HepG2 (cell line): ENCODE results near the gene ELMO2. TPM values are rescaled to one million over a fixed set of nuclear protein-coding genes. Genes with fewer than 3 reads are reported as not detected.

Experiments
- ATRX ChIP-seq: sonication (generic); formaldehyde crosslinking; IDR thresholded peaks from 2 replicates; pipeline ENCODE4 v1.4.0; 2020; ENCODE audit warnings: missing genetic modification reagents, borderline replicate concordance
- DNMT3B ChIP-seq: conservative IDR thresholded peaks from 2 replicates; pipeline ENCODE4 v1.6.1; 2016; ENCODE audit warnings: missing biosample characterization, control low read depth
- DPF2 ChIP-seq: sonication (generic); formaldehyde crosslinking; IDR thresholded peaks from 2 replicates; pipeline ENCODE4 v1.4.0; 2020; ENCODE audit warnings: mild to moderate bottlenecking, low read depth, missing genetic modification reagents, borderline replicate concordance
- ERF ChIP-seq: IDR thresholded peaks from 2 replicates; pipeline ENCODE4 v1.6.1; 2018; ENCODE audit warnings: missing biosample characterization, missing genetic modification reagents
- FOXJ3 ChIP-seq: sonication (generic); formaldehyde crosslinking; IDR thresholded peaks from 2 replicates; pipeline ENCODE4 v1.4.0; 2020; ENCODE audit warnings: missing genetic modification reagents, mild to moderate bottlenecking, borderline replicate concordance
- KAT7 ChIP-seq: IDR thresholded peaks from 2 replicates; pipeline ENCODE4 v1.6.1; 2018; ENCODE audit warnings: borderline replicate concordance, missing compliant biosample characterization
- KDM3A ChIP-seq: IDR thresholded peaks from 2 replicates; pipeline ENCODE4 v1.6.1; 2018; ENCODE audit warnings: low read depth, missing compliant biosample characterization
- MIER2 ChIP-seq: IDR thresholded peaks from 2 replicates; pipeline ENCODE4 v1.6.1; 2016; ENCODE audit warnings: missing biosample characterization, missing genetic modification reagents
- NAIF1 ChIP-seq: sonication (generic); formaldehyde crosslinking; IDR thresholded peaks from 2 replicates; pipeline ENCODE4 v1.5.0; 2020; ENCODE audit warnings: mild to moderate bottlenecking, missing genetic modification reagents, borderline replicate concordance
- NR2F6 ChIP-seq, 2 experiments: IDR thresholded peaks; 2 replicates each; pipeline ENCODE4 v1.6.1; 2016; ENCODE audit warnings: antibody characterized with exemption in 1 of 2, mild to moderate bottlenecking in 1 of 2
- POLR2G ChIP-seq: fragments of 200-400 bp; formaldehyde crosslinking; IDR thresholded peaks from 2 replicates; pipeline ENCODE4 v1.6.1; 2018; ENCODE audit warnings: mild to moderate bottlenecking, low read depth, low read length, moderate library complexity
- RFX3 ChIP-seq: IDR thresholded peaks from 2 replicates; pipeline ENCODE4 v1.6.1; 2016; ENCODE audit warnings: missing biosample characterization, missing genetic modification reagents
- SIN3A ChIP-seq: IDR thresholded peaks from 2 replicates; pipeline ENCODE4 v1.6.1; 2011; ENCODE audit warnings: low read depth, mild to moderate bottlenecking, control low read depth, low read length, borderline replicate concordance
- SNAI1 ChIP-seq: sonication (generic); formaldehyde crosslinking; IDR thresholded peaks from 2 replicates; pipeline ENCODE4 v1.5.0; 2020; ENCODE audit warnings: mild to moderate bottlenecking, missing genetic modification reagents, borderline replicate concordance
- ZBTB38 ChIP-seq: sonication (generic); formaldehyde crosslinking; IDR thresholded peaks from 2 replicates; pipeline ENCODE4 v1.5.1; 2020; ENCODE audit warnings: mild to moderate bottlenecking, missing genetic modification reagents
- ZFAT ChIP-seq: sonication (generic); formaldehyde crosslinking; conservative IDR thresholded peaks from 2 replicates; pipeline ENCODE4 v1.8.1; 2023; ENCODE audit warnings: missing genetic modification reagents, inconsistent platforms
- ZMYM3 ChIP-seq: sonication (generic); formaldehyde crosslinking; IDR thresholded peaks from 2 replicates; pipeline ENCODE4 v1.5.1; 2020; ENCODE audit warnings: mild to moderate bottlenecking, missing genetic modification reagents
- ZMYM4 ChIP-seq: sonication (generic); formaldehyde crosslinking; IDR thresholded peaks from 2 replicates; pipeline ENCODE4 v1.8.1; 2023; ENCODE audit warnings: mild to moderate bottlenecking, missing genetic modification reagents
- ZNF468 ChIP-seq: sonication (generic); formaldehyde crosslinking; IDR thresholded peaks from 2 replicates; pipeline ENCODE4 v1.8.0; 2022; ENCODE audit warnings: mild to moderate bottlenecking, moderate library complexity, missing genetic modification reagents
- ZNF546 ChIP-seq: sonication (generic); formaldehyde crosslinking; conservative IDR thresholded peaks from 2 replicates; pipeline ENCODE4 v1.8.1; 2023; ENCODE audit warnings: mild to moderate bottlenecking, missing genetic modification reagents
- ZNF790 ChIP-seq: sonication (generic); formaldehyde crosslinking; IDR thresholded peaks from 2 replicates; pipeline ENCODE4 v1.8.0; 2022; ENCODE audit warnings: missing genetic modification reagents, mild to moderate bottlenecking, borderline replicate concordance
- polyA plus RNA-seq, 8 experiments: library from polyadenylated mRNA; depleted of rRNA in 3 of 8; stranded (reverse) in 7 of 8; unstranded in 1 of 8; fragments of >200 nt; fragmentation: Illumina TruSeq in 4 of 8; extraction: Trizol in 4 of 8; gene quantifications; 2 replicates each; pipeline versions ENCODE4 v1.2.1 to v1.2.3, GENCODE V29; 2011 to 2016; ENCODE audit warnings: low read depth in 4 of 8, missing spikeins in 1 of 8, mixed read lengths in 1 of 8; ENCODE audit not compliant: insufficient read depth in 1 of 8
- total RNA-seq, 5 experiments: library from RNA; depleted of rRNA; stranded (reverse); fragments of >200 nt; fragmentation: Illumina TruSeq; extraction: Trizol; gene quantifications; 2 replicates each; pipeline ENCODE4 v1.2.3, GENCODE V29; 2016; ENCODE audit warnings: low read depth in 1 of 5
- TF ChIP-seq, protein P1 (sequence below): fragments of 450-650 bp; IDR thresholded peaks from 2 replicates; pipeline ENCODE4 v1.6.1; 2017
- TF ChIP-seq, protein P2 (sequence below): sonication (generic); formaldehyde crosslinking; IDR thresholded peaks from 2 replicates; pipeline ENCODE4 v1.9.0; 2021; ENCODE audit warnings: missing genetic modification reagents, mild to moderate bottlenecking, borderline replicate concordance
- TF ChIP-seq, protein P3 (sequence below): IDR thresholded peaks from 2 replicates; pipeline ENCODE4 v1.6.1; 2016; ENCODE audit warnings: mild to moderate bottlenecking
- TF ChIP-seq, protein P4 (sequence below), 2 experiments: fragments of 450-650 bp in 1 of 2; sonication (generic) in 1 of 2; formaldehyde crosslinking; IDR thresholded peaks; 2 replicates each; pipeline versions ENCODE4 v1.5.0 to v1.8.0; 2020 to 2022; ENCODE audit warnings: mild to moderate bottlenecking in 1 of 2, missing genetic modification reagents in 1 of 2

ELMO2 gene
- total and polyA plus RNA-seq, 2 of the 13 experiments (the other 11 are each of a cell fraction or from before 2014, with no cell fraction given): 30.6 to 35.7 TPM

DNA sequence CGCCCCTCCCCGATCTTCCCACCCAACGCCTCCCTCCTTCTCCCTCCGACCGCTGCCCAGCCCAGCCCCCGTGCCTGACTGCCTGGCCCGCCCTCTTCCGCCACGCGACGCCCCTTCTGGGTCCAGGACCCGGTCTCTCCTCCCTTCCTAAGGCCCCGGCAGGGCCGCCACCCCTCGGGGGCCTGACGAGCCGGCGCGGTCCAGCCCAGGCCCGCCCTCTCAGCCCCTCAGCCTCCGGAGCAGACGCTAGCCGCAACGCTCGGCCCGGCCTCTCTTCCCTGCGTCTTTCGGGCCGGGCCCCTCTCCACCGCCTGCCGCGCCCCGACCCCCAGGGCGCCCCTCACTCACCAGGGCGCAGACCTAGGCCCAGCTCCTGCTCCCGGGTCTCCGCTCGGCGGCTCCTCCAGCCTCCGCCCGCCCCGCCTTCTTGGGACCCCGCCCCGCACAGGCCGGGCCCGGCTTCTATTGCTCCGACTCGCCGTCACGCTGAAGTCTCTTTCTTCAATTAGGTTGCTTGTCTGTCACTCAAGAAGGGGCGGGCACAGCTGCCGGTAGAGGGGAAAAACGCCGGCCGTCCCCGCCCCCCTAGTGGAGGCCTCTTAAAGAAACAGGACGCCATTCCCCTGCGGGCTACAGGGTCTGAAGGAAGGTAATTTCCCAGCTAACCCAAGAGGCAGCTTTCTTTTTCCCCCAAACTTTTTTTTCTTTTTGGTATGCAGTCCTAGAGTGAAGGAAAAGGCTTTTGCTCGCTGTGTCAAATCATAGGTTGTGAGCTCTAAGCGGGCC, at the start of gene ELMO2 (continued):
- peak; percentile 84 for TF ChIP-seq ERF
- 0 out of 2 replicates have a peak, but pooled peaks have one; percentile 30 for TF ChIP-seq DNMT3B (CRISPR knock-in tag)
- no peak for TF ChIP-seq SNAI1 (CRISPR knock-in tag)
- peak; percentile 24; the same call in 1 of the 2 replicates for TF ChIP-seq FOXJ3 (CRISPR knock-in tag)
- TF ChIP-seq ZBTB38: 0 out of 2 replicates have a peak, but pooled peaks have one; percentile 67
- TF ChIP-seq, protein P1, sequence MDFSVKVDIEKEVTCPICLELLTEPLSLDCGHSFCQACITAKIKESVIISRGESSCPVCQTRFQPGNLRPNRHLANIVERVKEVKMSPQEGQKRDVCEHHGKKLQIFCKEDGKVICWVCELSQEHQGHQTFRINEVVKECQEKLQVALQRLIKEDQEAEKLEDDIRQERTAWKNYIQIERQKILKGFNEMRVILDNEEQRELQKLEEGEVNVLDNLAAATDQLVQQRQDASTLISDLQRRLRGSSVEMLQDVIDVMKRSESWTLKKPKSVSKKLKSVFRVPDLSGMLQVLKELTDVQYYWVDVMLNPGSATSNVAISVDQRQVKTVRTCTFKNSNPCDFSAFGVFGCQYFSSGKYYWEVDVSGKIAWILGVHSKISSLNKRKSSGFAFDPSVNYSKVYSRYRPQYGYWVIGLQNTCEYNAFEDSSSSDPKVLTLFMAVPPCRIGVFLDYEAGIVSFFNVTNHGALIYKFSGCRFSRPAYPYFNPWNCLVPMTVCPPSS: no peak
- no peak; the same call in 1 of the 2 replicates for TF ChIP-seq MIER2 (CRISPR knock-in tag)
- peak; percentile 86 for TF ChIP-seq POLR2G
- TF ChIP-seq ZNF790: peak; percentile 67; the same call in 1 of the 2 replicates
- no peak for TF ChIP-seq RFX3
- peak; percentile 95 for TF ChIP-seq SIN3A
- TF ChIP-seq ZNF546 (CRISPR knock-in tag): peak; percentile 93
- TF ChIP-seq, protein P2, sequence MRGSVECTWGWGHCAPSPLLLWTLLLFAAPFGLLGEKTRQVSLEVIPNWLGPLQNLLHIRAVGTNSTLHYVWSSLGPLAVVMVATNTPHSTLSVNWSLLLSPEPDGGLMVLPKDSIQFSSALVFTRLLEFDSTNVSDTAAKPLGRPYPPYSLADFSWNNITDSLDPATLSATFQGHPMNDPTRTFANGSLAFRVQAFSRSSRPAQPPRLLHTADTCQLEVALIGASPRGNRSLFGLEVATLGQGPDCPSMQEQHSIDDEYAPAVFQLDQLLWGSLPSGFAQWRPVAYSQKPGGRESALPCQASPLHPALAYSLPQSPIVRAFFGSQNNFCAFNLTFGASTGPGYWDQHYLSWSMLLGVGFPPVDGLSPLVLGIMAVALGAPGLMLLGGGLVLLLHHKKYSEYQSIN: no peak
- no peak for TF ChIP-seq ZNF468
- TF ChIP-seq ZMYM4 (CRISPR knock-in tag): peak; percentile 45; the same call in 1 of the 2 replicates
- TF ChIP-seq ZFAT: peak; percentile 91; the same call in 1 of the 2 replicates
- peak; percentile 76 for TF ChIP-seq KDM3A (CRISPR knock-in tag)
- no peak for TF ChIP-seq ATRX (CRISPR knock-in tag)
- TF ChIP-seq DPF2 (CRISPR knock-in tag): 0 out of 2 replicates have a peak, but pooled peaks have one; percentile 37
- no peak for TF ChIP-seq NR2F6 (IDR thresholded peaks at IDR 0.05)
- peak; percentile 5; the same call in 1 of the 2 replicates for TF ChIP-seq NR2F6 (CRISPR knock-in tag; IDR thresholded peaks at IDR 0.05)
- TF ChIP-seq, protein P3, sequence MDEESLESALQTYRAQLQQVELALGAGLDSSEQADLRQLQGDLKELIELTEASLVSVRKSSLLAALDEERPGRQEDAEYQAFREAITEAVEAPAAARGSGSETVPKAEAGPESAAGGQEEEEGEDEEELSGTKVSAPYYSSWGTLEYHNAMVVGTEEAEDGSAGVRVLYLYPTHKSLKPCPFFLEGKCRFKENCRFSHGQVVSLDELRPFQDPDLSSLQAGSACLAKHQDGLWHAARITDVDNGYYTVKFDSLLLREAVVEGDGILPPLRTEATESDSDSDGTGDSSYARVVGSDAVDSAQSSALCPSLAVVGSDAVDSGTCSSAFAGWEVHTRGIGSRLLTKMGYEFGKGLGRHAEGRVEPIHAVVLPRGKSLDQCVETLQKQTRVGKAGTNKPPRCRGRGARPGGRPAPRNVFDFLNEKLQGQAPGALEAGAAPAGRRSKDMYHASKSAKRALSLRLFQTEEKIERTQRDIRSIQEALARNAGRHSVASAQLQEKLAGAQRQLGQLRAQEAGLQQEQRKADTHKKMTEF (CRISPR knock-in tag): peak; percentile 95
- TF ChIP-seq, protein P4, sequence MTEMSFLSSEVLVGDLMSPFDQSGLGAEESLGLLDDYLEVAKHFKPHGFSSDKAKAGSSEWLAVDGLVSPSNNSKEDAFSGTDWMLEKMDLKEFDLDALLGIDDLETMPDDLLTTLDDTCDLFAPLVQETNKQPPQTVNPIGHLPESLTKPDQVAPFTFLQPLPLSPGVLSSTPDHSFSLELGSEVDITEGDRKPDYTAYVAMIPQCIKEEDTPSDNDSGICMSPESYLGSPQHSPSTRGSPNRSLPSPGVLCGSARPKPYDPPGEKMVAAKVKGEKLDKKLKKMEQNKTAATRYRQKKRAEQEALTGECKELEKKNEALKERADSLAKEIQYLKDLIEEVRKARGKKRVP (CRISPR knock-in tag; IDR thresholded peaks at IDR 0.05): no peak
- peak; percentile 76; the same call in 1 of the 2 replicates for TF ChIP-seq NAIF1 (CRISPR knock-in tag)
- TF ChIP-seq ZMYM3 (CRISPR knock-in tag): no peak
- peak; percentile 58; the same call in 1 of the 2 replicates for TF ChIP-seq KAT7 (CRISPR knock-in tag)
